ENCODE measurements around the gene GEMIN7. TPM values are rescaled to one million over a fixed set of nuclear protein-coding genes. Genes with fewer than 3 reads are reported as not detected.
"Not testable (repeated sequence)": the region's sequence is repeated elsewhere in the genome, so short reads cannot be mapped to it uniquely, and the experiment has no call there.

GEMIN7 gene
- total RNA-seq, 1 experiment from 2014 or later: 35.5 TPM

- no peaks in the 10 kb centered on the region for H3K4me1 ChIP-seq (ENCODE audit: insufficient read depth, low read length)
- H3K9ac ChIP-seq (ENCODE audit: low read length): no peak overlapping the region
- peaks cover 87% of the 10 kb centered on the region for H3K79me2 ChIP-seq (ENCODE audit: low read length)
- ChIA-PET POLR2A (ENCODE audit: unreplicated experiment) (no interaction called here), CTCF (no interaction called here)
- H3K4me2 ChIP-seq (ENCODE audit: low read length): no peak overlapping the region
- H3K27me3 ChIP-seq (ENCODE audit: low read length): no peaks in the 10 kb centered on the region
- H2AFZ ChIP-seq (ENCODE audit: low read length): no peak overlapping the region
- intact Hi-C loops (cut with micrococcal nuclease): no loop called here
- no peak overlapping the region for H3K27ac ChIP-seq (ENCODE audit: low read length)
- H4K20me1 ChIP-seq (ENCODE audit: low read length): 0 out of 2 replicates have a peak, but pooled peaks cover 3% of the 10 kb centered on the region
- no peak overlapping the region for H3K4me3 ChIP-seq (ENCODE audit: low read length)
- H3K9me3 ChIP-seq (ENCODE audit: low read length): no peaks in the 10 kb centered on the region
- TF ChIP-seq EZH2phosphoT487 (IDR thresholded peaks at IDR 0.05; ENCODE audit: borderline replicate concordance, low read length) (no peak), CTCF (conservative IDR thresholded peaks at IDR 0.05; ENCODE audit: low read depth, low read length) (no peak), EZH2 (IDR thresholded peaks at IDR 0.05; ENCODE audit: low read length, unreplicated experiment) (no peak)
- DNase-seq: no peak
- BruUV-seq (replicated peaks): no TSS peak
- H3F3A ChIP-seq (ENCODE audit: low read length, unreplicated experiment): no peaks in the 10 kb centered on the region
- H3K36me3 ChIP-seq (ENCODE audit: low read depth, low read length): no peaks in the 10 kb centered on the region
- no peak for ATAC-seq
- H3K9me2 ChIP-seq (replicated peaks; ENCODE audit: low read length): no peaks in the 10 kb centered on the region
These were observed 25.7 kb downstream of the GEMIN7 start for GRCh38 chr19:45104658-45105349.

GRCh38 chr19:45106363-45106762 lies 27.3 kb downstream of the GEMIN7 start:
- H3K9me3 ChIP-seq (ENCODE audit: low read length); H3K27ac ChIP-seq (ENCODE audit: low read length); BruUV-seq (replicated peaks); CTCF ChIA-PET; H3K4me2 ChIP-seq (ENCODE audit: low read length); intact Hi-C loops (cut with micrococcal nuclease); H3K4me3 ChIP-seq (ENCODE audit: low read length); POLR2A ChIA-PET (ENCODE audit: unreplicated experiment); DNase-seq; ATAC-seq; H3F3A ChIP-seq (ENCODE audit: low read length, unreplicated experiment); H3K4me1 ChIP-seq (ENCODE audit: insufficient read depth, low read length); H2AFZ ChIP-seq (ENCODE audit: low read length); H4K20me1 ChIP-seq (ENCODE audit: low read length); H3K9ac ChIP-seq (ENCODE audit: low read length); H3K9me2 ChIP-seq (replicated peaks; ENCODE audit: low read length); H3K36me3 ChIP-seq (ENCODE audit: low read depth, low read length); H3K27me3 ChIP-seq (ENCODE audit: low read length): not testable (repeated sequence)
- peaks cover 83% of the 10 kb centered on the region for H3K79me2 ChIP-seq (ENCODE audit: low read length)

GRCh38 chr19:45107621-45108150 lies 28.6 kb downstream of the GEMIN7 start:
- H3K4me2 ChIP-seq (ENCODE audit: low read length): no peak overlapping the region
- H3K9me2 ChIP-seq (replicated peaks; ENCODE audit: low read length): no peaks in the 10 kb centered on the region
- no peak overlapping the region for H3K4me3 ChIP-seq (ENCODE audit: low read length)
- no peak for ATAC-seq
- CTCF ChIA-PET: no interaction called here
- peaks cover 4% of the 10 kb centered on the region for H3K4me1 ChIP-seq (ENCODE audit: insufficient read depth, low read length)
- POLR2A ChIA-PET (ENCODE audit: unreplicated experiment): no interaction called here
- no peaks in the 10 kb centered on the region for H3K9me3 ChIP-seq (ENCODE audit: low read length)
- H3K9ac ChIP-seq (ENCODE audit: low read length): no peak overlapping the region
- peaks cover 83% of the 10 kb centered on the region for H3K79me2 ChIP-seq (ENCODE audit: low read length)
- no peaks in the 10 kb centered on the region for H3F3A ChIP-seq (ENCODE audit: low read length, unreplicated experiment)
- H4K20me1 ChIP-seq (ENCODE audit: low read length): 0 out of 2 replicates have a peak, but pooled peaks cover 3% of the 10 kb centered on the region
- H3K36me3 ChIP-seq (ENCODE audit: low read depth, low read length): no peaks in the 10 kb centered on the region
- DNase-seq: no peak
- intact Hi-C loops (cut with micrococcal nuclease): no loop called here
- BruUV-seq (replicated peaks): no TSS peak
- no peaks in the 10 kb centered on the region for H3K27me3 ChIP-seq (ENCODE audit: low read length)
- H2AFZ ChIP-seq (ENCODE audit: low read length): no peak overlapping the region
- TF ChIP-seq EZH2 (IDR thresholded peaks at IDR 0.05; ENCODE audit: low read length, unreplicated experiment) (no peak), EZH2phosphoT487 (IDR thresholded peaks at IDR 0.05; ENCODE audit: borderline replicate concordance, low read length) (no peak), CTCF (conservative IDR thresholded peaks at IDR 0.05; ENCODE audit: low read depth, low read length) (no peak)
- no peak overlapping the region for H3K27ac ChIP-seq (ENCODE audit: low read length)

Data from PC-3 (cell line).